Smooth muscle cell (in vitro differentiated cells): Measurements from ENCODE around the gene DCXR. TPM values are rescaled to one million over a fixed set of nuclear protein-coding genes. Genes with fewer than 3 reads are reported as not detected.
A peak's percentile ranks its signal among the peaks of the same experiment; 100 is the strongest.

Experiments used
- DNase-seq: peaks from one replicate; lab custom pipeline; 2025; ENCODE audit not compliant: unreplicated experiment; lab: John Stamatoyannopoulos, UW
- H2AFZ ChIP-seq: fragments of 200-600 bp; sonication (generic); 2 replicates; pipeline ENCODE4 v1.6.0; 2016; ENCODE audit warnings: antibody characterized with exemption, low read depth, mild to moderate bottlenecking
- H3F3A ChIP-seq: fragments of 200-600 bp; sonication (generic); 2 replicates; pipeline ENCODE4 v1.6.0; 2017; ENCODE audit warnings: antibody characterized with exemption, low read depth
- H3K27ac ChIP-seq: fragments of 200-600 bp; sonication (generic); 2 replicates; pipeline ENCODE4 v1.5.1; 2016; ENCODE audit warnings: low read depth, mild to moderate bottlenecking
- H3K27me3 ChIP-seq: fragments of 200-600 bp; sonication (generic); 2 replicates; pipeline ENCODE4 v1.6.1; 2016; ENCODE audit warnings: low read depth, mild to moderate bottlenecking
- H3K36me3 ChIP-seq: fragments of 200-600 bp; sonication (generic); 2 replicates; pipeline ENCODE4 v1.5.1; 2016; ENCODE audit warnings: low read depth
- H3K4me1 ChIP-seq: fragments of 200-600 bp; sonication (generic); 2 replicates; pipeline ENCODE4 v1.5.1; 2016; ENCODE audit warnings: low read depth
- H3K4me2 ChIP-seq: fragments of 200-600 bp; sonication (generic); 2 replicates; pipeline ENCODE4 v1.6.0; 2016; ENCODE audit warnings: mild to moderate bottlenecking
- H3K4me3 ChIP-seq: fragments of 200-600 bp; sonication (generic); 2 replicates; pipeline ENCODE4 v1.5.1; 2016; ENCODE audit warnings: mild to moderate bottlenecking
- H3K79me2 ChIP-seq: fragments of 200-600 bp; sonication (generic); 2 replicates; pipeline ENCODE4 v1.6.0; 2016; ENCODE audit warnings: low read depth, mild to moderate bottlenecking
- H3K9ac ChIP-seq: fragments of 200-600 bp; sonication (generic); 2 replicates; pipeline ENCODE4 v1.6.0; 2016; ENCODE audit warnings: low read depth
- H3K9me3 ChIP-seq: fragments of 200-600 bp; sonication (generic); replicated peaks from 2 replicates; pipeline ENCODE4 v1.5.1; 2016; ENCODE audit warnings: low read depth
- H4K20me1 ChIP-seq: fragments of 200-600 bp; sonication (generic); 2 replicates; pipeline ENCODE4 v1.6.0; 2016; ENCODE audit warnings: low read depth
- whole genome bisulfite sequencing: methylation state at CpG from one replicate; pipeline ENCODE4 v1.1.7; 2016; ENCODE audit warnings: low lambda C conversion rate; 5-methylcytosine and 5-hydroxymethylcytosine counted together
- polyA plus RNA-seq: library from polyadenylated mRNA; unstranded; fragments of >200 nt; fragmentation: Nextera tagmentation; extraction: Ambion mirVana; gene quantifications from 2 replicates; pipeline ENCODE4 v1.2.1, GENCODE V29; 2016
- total RNA-seq: library from RNA; depleted of rRNA; stranded (reverse); fragments of >200 nt; gene quantifications from 2 replicates; pipeline ENCODE4 v1.2.3, GENCODE V29; 2014
- TF ChIP-seq, protein P1 (sequence below): fragments of 200-600 bp; sonication (generic); IDR thresholded peaks from 2 replicates; pipeline ENCODE4 v1.5.1; 2017; ENCODE audit warnings: borderline replicate concordance, mild to moderate bottlenecking, antibody characterized with exemption; ENCODE audit not compliant: insufficient read depth, poor library complexity, severe bottlenecking

Gene DCXR
- total and polyA plus RNA-seq, 2 experiments from 2014 or later: 34.9 to 89.4 TPM

DNA sequence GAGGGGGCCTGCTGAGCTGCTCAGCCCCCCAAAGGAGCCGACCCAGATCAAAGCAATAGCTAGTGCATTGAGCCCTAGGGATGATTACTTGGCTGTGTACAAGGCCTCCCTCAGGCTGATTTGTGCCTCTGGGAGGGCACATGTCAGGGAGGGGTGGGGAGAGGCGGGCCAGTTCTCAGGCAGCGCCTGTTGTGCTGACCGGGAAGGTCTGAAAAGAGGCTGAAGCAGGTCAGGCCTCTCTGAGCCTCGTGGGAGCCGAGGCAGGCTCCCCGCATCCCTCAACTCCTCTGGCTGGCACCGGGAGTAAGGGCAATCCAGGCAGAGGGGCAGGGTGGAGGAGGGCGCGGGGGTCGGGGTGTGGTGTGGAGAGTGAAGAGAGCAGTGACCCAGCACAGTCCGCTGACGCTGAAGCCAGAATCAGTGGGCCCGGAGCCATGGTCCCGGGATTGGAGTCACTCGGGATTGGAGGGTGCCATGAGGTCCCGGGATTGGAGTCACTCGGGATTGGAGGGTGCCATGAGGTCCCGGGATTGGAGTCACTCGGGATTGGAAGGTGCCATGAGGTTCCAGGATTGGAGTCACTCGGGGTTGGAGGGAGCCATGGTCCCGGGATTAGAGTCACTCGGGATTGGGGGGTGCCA, 3.0 kb downstream of the DCXR start:
- H2AFZ ChIP-seq: no peak overlapping the region
- H4K20me1 ChIP-seq: no peaks in the 10 kb centered on the region
- no peaks in the 10 kb centered on the region for H3K27me3 ChIP-seq
- peaks cover 6% of the 10 kb centered on the region for H3K4me1 ChIP-seq
- TF ChIP-seq, protein P1, sequence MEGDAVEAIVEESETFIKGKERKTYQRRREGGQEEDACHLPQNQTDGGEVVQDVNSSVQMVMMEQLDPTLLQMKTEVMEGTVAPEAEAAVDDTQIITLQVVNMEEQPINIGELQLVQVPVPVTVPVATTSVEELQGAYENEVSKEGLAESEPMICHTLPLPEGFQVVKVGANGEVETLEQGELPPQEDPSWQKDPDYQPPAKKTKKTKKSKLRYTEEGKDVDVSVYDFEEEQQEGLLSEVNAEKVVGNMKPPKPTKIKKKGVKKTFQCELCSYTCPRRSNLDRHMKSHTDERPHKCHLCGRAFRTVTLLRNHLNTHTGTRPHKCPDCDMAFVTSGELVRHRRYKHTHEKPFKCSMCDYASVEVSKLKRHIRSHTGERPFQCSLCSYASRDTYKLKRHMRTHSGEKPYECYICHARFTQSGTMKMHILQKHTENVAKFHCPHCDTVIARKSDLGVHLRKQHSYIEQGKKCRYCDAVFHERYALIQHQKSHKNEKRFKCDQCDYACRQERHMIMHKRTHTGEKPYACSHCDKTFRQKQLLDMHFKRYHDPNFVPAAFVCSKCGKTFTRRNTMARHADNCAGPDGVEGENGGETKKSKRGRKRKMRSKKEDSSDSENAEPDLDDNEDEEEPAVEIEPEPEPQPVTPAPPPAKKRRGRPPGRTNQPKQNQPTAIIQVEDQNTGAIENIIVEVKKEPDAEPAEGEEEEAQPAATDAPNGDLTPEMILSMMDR: no peak
- 86% methylated on average over 23 of the region's 23 CpGs for WGBS
- no peak overlapping the region for H3K4me3 ChIP-seq
- H3K9ac ChIP-seq: no peak overlapping the region
- no peak overlapping the region for H3K27ac ChIP-seq
- no peaks in the 10 kb centered on the region for H3K9me3 ChIP-seq
- H3K36me3 ChIP-seq: no peaks in the 10 kb centered on the region
- H3K79me2 ChIP-seq: no peaks in the 10 kb centered on the region
- H3F3A ChIP-seq: peaks cover 6% of the 10 kb centered on the region
- DNase-seq: no peak
- no peak overlapping the region for H3K4me2 ChIP-seq

DNA sequence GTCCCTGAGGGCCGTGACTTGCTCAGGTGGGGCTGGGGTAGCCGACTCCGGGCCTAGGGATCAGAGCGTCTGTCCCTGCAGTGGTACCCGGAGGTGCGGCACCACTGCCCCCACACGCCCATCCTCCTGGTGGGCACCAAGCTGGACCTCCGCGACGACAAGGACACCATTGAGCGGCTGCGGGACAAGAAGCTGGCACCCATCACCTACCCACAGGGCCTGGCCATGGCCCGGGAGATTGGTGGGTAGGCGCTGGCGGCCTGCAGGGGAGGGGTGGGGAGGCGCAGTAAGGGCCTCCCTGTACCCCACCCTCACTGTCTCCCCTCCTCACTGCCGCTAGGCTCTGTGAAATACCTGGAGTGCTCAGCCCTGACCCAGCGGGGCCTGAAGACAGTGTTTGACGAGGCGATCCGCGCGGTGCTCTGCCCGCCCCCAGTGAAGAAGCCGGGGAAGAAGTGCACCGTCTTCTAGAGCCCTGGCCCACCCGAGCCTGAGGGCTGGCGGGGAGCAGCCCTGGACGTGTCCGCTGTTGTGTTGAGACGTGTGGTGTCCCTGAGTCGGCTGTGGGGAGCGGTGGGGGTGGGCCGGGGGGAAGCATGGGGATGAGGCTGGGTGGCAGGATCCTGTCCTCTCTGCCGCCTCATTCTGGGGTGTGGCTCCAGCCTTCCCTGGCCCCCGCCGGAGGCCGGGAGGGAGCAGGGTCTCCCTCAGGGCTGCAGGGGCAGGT, 4.0 kb downstream of the DCXR start:
- TF ChIP-seq, protein P1: no peak
- WGBS: 96% methylated on average over 31 of the region's 38 CpGs
- DNase-seq: no peak

DNA sequence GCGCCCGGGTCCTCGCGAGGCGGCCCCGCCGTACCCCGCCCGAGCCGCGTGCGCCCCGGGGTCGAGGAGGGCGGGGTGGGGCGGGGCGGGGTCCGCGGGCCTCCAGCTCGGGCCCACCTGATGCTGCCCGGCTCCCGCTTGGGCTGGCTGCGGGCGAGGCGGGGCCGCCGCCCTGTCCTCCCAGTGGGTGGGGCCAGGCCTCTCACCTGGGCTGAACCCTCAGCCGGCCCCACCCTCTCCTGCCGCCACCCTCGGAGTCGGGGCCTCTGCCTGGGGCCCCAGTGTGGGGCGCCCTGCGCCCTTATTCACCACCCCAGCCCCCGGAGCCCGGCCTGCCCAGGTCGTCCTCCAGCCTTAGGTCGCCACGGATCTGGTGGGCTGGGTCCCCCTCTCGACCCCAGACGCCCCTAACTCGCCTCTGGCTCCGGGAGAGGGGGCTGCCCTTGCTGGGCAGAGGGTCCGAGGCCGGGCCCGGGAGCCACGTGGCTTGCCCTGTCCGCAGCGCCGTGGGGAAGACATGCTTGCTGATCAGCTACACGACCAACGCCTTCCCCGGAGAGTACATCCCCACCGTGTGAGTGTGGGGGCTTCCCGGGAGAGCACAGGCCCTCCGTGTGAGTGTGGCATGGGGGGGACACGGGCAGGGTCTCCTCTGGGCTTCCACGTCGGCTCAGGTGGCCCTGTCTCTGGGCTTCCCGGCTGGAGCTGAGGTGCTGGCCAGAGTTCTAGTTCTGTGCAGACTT, 5.4 kb downstream of the DCXR start:
- WGBS: 12% methylated on average over 28 of the region's 59 CpGs
- no peak overlapping the region for H3K27ac ChIP-seq
- peak overlapping the region; percentile 96 for H3K4me2 ChIP-seq
- H3K4me3 ChIP-seq: peak overlapping the region; percentile 54
- no peaks in the 10 kb centered on the region for H3K27me3 ChIP-seq
- no peak overlapping the region for H3K9ac ChIP-seq
- no peak for DNase-seq
- no peak overlapping the region for H2AFZ ChIP-seq
- TF ChIP-seq, protein P1: no peak
- H3K79me2 ChIP-seq: no peaks in the 10 kb centered on the region
- H3F3A ChIP-seq: peaks cover 6% of the 10 kb centered on the region
- no peaks in the 10 kb centered on the region for H3K9me3 ChIP-seq
- H3K4me1 ChIP-seq: peaks cover 6% of the 10 kb centered on the region
- H3K36me3 ChIP-seq: no peaks in the 10 kb centered on the region
- H4K20me1 ChIP-seq: no peaks in the 10 kb centered on the region

More for the DNA sequence above, 4.0 kb downstream of the DCXR start:
- Histone ChIP-seq H3K36me3 (no peaks in the 10 kb centered on the region), H3K4me2 (no peak overlapping the region), H3K79me2 (no peaks in the 10 kb centered on the region), H3F3A (peaks cover 6% of the 10 kb centered on the region), H3K27me3 (no peaks in the 10 kb centered on the region), H3K4me3 (no peak overlapping the region), H3K9me3 (no peaks in the 10 kb centered on the region), H3K9ac (no peak overlapping the region), H4K20me1 (no peaks in the 10 kb centered on the region), H3K4me1 (peaks cover 6% of the 10 kb centered on the region), H2AFZ (no peak overlapping the region), H3K27ac (no peak overlapping the region)
